ENCODE results near the gene SPX.

The SPX gene

DNA sequence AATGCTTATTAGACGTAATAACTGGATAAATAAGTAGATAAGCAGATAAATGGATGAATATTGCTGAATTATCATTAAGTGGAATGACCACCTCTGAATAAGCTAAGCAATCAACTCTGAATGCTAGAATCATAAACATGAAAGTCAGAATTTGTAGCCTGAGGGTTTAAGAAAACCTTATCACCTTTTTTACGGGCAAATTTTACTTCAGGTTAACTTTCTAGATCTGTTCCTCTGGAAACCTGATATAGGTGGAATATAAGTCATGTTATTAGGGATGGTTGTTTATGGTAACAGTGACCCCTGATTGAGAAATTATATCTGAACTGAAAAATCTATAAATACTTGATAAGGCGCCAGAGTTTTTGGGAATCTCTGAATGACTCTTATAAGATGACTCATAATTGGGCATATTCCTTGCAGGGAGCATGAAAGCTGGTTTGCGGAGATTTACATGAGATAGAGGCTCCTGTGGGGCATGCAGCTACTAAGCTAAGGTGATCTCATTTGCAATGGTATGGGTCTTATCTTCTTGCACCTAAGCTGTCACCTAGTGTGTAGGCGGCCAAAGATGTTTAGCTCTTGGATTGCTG lies 12.1 kb downstream of the SPX start:
- no peak for ATAC-seq
- TF ChIP-seq, protein P1, sequence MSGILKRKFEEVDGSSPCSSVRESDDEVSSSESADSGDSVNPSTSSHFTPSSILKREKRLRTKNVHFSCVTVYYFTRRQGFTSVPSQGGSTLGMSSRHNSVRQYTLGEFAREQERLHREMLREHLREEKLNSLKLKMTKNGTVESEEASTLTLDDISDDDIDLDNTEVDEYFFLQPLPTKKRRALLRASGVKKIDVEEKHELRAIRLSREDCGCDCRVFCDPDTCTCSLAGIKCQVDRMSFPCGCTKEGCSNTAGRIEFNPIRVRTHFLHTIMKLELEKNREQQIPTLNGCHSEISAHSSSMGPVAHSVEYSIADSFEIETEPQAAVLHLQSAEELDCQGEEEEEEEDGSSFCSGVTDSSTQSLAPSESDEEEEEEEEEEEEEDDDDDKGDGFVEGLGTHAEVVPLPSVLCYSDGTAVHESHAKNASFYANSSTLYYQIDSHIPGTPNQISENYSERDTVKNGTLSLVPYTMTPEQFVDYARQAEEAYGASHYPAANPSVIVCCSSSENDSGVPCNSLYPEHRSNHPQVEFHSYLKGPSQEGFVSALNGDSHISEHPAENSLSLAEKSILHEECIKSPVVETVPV (CRISPR knock-in tag; IDR thresholded peaks at IDR 0.05) = no peak
- no peak for TF ChIP-seq ZNF8 (CRISPR knock-in tag; IDR thresholded peaks at IDR 0.05)
- no peak for TF ChIP-seq ESRRG (CRISPR knock-in tag; IDR thresholded peaks at IDR 0.05)
- TF ChIP-seq ARNTL (CRISPR knock-in tag; IDR thresholded peaks at IDR 0.05; ENCODE audit: borderline replicate concordance, low read depth) = no peak

DNA sequence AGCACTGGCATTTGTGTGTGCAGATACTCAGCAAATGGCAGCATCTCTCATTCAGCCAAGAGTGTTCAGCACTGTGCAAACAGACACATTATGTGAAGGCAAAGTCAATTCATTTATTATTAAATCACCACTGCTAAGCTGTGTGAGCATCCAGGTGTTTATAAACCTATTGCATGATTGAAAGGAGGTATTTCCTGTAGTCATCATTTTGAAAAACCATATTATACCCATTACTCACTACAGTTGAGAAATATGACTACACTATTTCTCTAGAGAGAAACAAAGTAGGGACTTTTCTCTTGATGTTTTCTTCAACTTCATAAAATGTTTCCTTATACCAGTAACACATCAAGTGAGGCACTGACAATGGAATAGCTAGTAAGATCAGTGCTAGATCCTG lies 13.7 kb downstream of the SPX start:
- TF ChIP-seq GLIS3 (CRISPR knock-in tag; IDR thresholded peaks at IDR 0.05) = no peak
- no peak for TF ChIP-seq TOX (CRISPR knock-in tag; IDR thresholded peaks at IDR 0.05; ENCODE audit: borderline replicate concordance)
- TF ChIP-seq OSR1 (CRISPR knock-in tag; IDR thresholded peaks at IDR 0.05) = no peak
- TF ChIP-seq PATZ1 (CRISPR knock-in tag; IDR thresholded peaks at IDR 0.05; ENCODE audit: borderline replicate concordance) = no peak
- TF ChIP-seq PPARA (CRISPR knock-in tag; IDR thresholded peaks at IDR 0.05; ENCODE audit: borderline replicate concordance) = no peak
- no peak for TF ChIP-seq ZNF565 (CRISPR knock-in tag; conservative IDR thresholded peaks at IDR 0.05; ENCODE audit: low read depth)
- TF ChIP-seq RARB (CRISPR knock-in tag; IDR thresholded peaks at IDR 0.05) = no peak
- no peak for TF ChIP-seq ZFP30 (CRISPR knock-in tag; IDR thresholded peaks at IDR 0.05)
- no peak for TF ChIP-seq TSHZ2 (CRISPR knock-in tag; IDR thresholded peaks at IDR 0.05)
- no peak for TF ChIP-seq ZC3H10 (CRISPR knock-in tag; IDR thresholded peaks at IDR 0.05)
- TF ChIP-seq, protein P2, sequence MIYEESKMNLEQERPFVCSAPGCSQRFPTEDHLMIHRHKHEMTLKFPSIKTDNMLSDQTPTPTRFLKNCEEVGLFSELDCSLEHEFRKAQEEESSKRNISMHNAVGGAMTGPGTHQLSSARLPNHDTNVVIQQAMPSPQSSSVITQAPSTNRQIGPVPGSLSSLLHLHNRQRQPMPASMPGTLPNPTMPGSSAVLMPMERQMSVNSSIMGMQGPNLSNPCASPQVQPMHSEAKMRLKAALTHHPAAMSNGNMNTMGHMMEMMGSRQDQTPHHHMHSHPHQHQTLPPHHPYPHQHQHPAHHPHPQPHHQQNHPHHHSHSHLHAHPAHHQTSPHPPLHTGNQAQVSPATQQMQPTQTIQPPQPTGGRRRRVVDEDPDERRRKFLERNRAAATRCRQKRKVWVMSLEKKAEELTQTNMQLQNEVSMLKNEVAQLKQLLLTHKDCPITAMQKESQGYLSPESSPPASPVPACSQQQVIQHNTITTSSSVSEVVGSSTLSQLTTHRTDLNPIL (CRISPR knock-in tag; IDR thresholded peaks at IDR 0.05; ENCODE audit: low read depth) = no peak
- TF ChIP-seq SNAI2 (CRISPR knock-in tag; IDR thresholded peaks at IDR 0.05) = no peak
- no peak for TF ChIP-seq ARNTL (CRISPR knock-in tag; IDR thresholded peaks at IDR 0.05; ENCODE audit: borderline replicate concordance, low read depth)
- TF ChIP-seq BACH2 (CRISPR knock-in tag; IDR thresholded peaks at IDR 0.05; ENCODE audit: borderline replicate concordance) = no peak
- TF ChIP-seq ZNF70 (CRISPR knock-in tag; IDR thresholded peaks at IDR 0.05) = no peak
- no peak for ATAC-seq

DNA sequence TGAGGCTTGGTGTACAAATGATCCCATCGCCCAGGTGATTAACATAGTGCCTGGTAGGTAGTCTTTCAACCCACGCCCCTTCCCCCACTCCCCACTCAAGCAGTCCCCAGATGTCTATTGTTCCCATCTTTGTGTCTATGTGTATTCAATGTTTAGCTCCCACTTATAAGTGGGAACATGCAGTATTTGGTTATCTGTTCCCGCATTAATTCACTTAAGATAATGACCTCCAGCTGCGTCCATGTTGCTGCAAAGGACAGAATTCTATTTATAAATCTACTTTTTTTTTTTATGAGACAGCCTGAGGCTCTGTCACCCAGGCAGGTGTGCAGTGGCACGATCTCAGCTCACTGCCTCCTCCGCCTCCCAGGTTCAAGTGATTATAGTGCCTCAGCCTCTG lies 15.7 kb downstream of the SPX start:
- ATAC-seq = no peak

DNA sequence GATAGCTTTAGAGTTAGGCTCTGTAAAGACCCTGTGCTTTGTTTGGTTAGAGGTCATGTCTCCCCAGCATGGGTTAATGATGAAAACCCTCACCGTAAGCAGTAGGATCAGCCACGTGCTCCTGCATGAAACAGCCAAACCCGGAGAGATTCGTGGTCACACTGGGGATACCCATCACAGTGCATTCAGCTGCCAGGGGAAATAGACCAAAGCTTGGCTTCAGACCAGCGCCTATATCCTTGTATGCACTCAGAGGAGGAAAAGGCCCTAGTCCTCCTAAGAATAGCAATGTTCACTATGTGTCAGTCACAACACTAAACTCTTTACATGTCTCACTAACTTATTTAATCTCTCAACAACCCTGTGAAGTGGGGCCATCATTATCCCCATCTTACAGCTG lies 16.3 kb downstream of the SPX start:
- TF ChIP-seq CSDC2 (CRISPR knock-in tag; IDR thresholded peaks at IDR 0.05) (no peak), BACH2 (CRISPR knock-in tag; IDR thresholded peaks at IDR 0.05; ENCODE audit: borderline replicate concordance) (no peak), ZNF565 (CRISPR knock-in tag; conservative IDR thresholded peaks at IDR 0.05; ENCODE audit: low read depth) (no peak), ZNF8 (CRISPR knock-in tag; IDR thresholded peaks at IDR 0.05) (no peak), TCF4 (CRISPR knock-in tag; IDR thresholded peaks at IDR 0.05; ENCODE audit: borderline replicate concordance) (no peak), ZNF70 (CRISPR knock-in tag; IDR thresholded peaks at IDR 0.05) (no peak), ARNTL (CRISPR knock-in tag; IDR thresholded peaks at IDR 0.05; ENCODE audit: borderline replicate concordance, low read depth) (no peak), RARB (CRISPR knock-in tag; IDR thresholded peaks at IDR 0.05) (no peak), GLIS3 (CRISPR knock-in tag; IDR thresholded peaks at IDR 0.05) (no peak), SNAI2 (CRISPR knock-in tag; IDR thresholded peaks at IDR 0.05) (no peak)
- TF ChIP-seq, protein P2 (CRISPR knock-in tag; IDR thresholded peaks at IDR 0.05; ENCODE audit: low read depth) = no peak
- no peak for ATAC-seq

More for the DNA sequence above, 15.7 kb downstream of the SPX start:
- no peak for TF ChIP-seq ZNF8 (CRISPR knock-in tag; IDR thresholded peaks at IDR 0.05)
- peak; percentile 70; the same call in 1 of the 2 replicates for TF ChIP-seq TCF4 (CRISPR knock-in tag; IDR thresholded peaks at IDR 0.05; ENCODE audit: borderline replicate concordance)

Data from SK-N-SH treated with all-trans-retinoic acid at 6 μM for 48 hours (cell line).